HG03196 (cell line): Measurements from ENCODE around the gene ZNF439.
"Not testable (repeated sequence)": the region's sequence is repeated elsewhere in the genome, so short reads cannot be mapped to it uniquely, and the experiment has no call there.

Experiments used
- ATAC-seq: cut with Tn5 transposase; IDR thresholded peaks from one replicate; pipeline ENCODE4 v1.9.1; 2021; ENCODE audit not compliant: unreplicated experiment

Gene ZNF439

GRCh38 chr19:11848594-11849469 lies at the start of gene ZNF439:
Gene ZNF439 (plus strand): TSS chr19:11848726. CDS start chr19:11848868, 142 bp downstream.
- ATAC-seq, result peak; percentile 87

DNA sequence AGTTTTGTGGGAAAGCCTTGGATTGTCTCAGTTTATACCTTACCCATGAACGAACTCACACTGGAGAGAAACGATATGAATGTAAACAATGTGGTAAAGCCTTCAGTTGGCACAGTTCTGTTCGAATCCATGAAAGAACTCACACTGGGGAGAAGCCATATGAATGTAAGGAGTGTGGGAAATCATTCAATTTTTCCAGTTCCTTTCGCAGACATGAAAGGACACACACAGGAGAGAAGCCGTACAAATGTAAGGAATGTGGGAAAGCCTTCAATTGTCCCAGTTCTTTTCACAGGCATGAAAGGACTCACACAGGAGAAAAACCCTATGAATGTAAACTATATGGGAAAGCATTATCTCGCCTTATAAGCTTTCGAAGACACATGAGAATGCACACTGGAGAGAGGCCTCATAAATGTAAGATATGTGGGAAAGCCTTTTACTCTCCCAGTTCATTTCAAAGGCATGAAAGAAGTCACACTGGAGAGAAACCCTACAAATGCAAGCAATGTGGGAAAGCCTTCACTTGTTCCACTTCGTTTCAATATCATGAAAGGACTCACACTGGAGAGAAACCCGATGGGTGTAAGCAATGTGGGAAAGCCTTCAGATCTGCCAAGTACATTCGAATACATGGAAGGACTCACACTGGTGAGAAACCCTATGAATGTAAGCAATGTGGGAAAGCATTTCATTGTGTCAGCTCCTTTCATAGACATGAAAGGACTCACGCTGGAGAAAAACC lies 42.0 kb upstream of the ZNF439 start:
- no peak for ATAC-seq

- no peak for ATAC-seq
Measured at GRCh38 chr19:11807099-11807380, 41.5 kb upstream of the ZNF439 start.

GRCh38 chr19:11813703-11814028 lies 34.9 kb upstream of the ZNF439 start:
- ATAC-seq, result peak; percentile 34

DNA sequence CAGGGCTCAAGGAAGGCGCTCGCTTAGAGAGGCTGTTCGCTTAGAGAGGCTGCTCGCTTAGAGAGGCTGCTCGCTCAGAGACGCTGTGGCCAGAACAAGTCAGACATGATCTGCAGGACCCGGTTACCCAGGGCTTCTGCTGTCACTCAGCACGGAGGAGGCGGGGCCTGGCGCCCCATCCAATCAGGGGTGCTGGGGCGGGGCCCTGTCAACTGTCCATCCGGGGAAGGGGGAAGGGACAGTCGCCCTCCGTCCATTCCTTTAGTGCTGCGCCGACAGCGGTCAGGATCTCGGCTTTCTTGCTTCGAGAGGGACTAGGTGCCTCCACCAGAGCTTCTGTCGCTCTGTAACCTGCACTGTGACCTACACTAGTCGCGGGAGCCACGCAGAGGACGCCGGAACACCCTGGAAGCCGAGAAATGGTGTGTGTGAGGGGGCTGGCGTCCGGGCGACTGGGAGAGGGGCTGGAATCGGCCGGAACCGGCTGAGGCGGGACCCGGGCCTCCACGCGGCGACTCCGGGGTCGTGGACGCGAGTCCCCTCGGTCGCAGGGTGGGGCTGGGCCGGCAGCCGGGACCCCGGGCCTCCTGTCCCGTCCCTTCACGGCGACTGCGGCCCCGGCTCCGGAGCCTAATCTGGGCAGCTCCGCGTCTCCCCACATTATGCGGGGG lies 34.4 kb upstream of the ZNF439 start, which contains the start of gene ZNF440:
Gene ZNF440 (plus strand): TSS at position 245 of the 671 bp plus-strand sequence. CDS start 175 bp downstream, at position 420.
- peak; percentile 96 for ATAC-seq

GRCh38 chr19:11814700-11815035 lies 33.9 kb upstream of the ZNF439 start:
- ATAC-seq, result no peak

- ATAC-seq, result no peak
Measured at GRCh38 chr19:11821474-11822109, 26.9 kb upstream of the ZNF439 start.

GRCh38 chr19:11828957-11829876 lies 19.3 kb upstream of the ZNF439 start:
- ATAC-seq, result not testable (repeated sequence)

DNA sequence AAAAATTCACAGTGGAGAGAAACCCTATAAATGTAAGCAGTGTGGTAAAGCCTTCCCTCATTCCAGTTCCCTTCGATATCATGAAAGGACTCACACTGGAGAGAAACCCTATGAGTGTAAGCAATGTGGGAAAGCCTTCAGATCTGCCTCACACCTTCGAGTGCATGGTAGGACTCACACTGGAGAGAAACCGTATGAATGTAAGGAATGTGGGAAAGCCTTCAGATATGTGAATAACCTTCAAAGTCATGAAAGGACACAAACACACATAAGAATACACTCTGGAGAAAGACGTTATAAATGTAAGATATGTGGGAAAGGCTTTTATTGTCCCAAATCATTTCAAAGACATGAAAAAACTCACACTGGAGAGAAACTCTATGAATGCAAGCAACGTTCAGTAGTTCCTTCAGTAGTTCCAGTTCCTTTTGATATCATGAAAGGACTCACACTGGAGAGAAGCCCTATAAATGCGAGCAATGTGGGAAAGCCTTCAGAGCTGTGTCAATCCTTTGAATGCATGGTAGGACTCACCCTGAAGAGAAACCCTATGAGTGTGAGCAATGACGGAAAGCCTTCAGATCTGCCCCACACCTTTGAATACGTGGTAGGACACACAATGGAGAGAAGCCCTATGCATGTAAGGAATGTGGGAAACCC lies 16.1 kb upstream of the ZNF439 start:
- ATAC-seq, result no peak

DNA sequence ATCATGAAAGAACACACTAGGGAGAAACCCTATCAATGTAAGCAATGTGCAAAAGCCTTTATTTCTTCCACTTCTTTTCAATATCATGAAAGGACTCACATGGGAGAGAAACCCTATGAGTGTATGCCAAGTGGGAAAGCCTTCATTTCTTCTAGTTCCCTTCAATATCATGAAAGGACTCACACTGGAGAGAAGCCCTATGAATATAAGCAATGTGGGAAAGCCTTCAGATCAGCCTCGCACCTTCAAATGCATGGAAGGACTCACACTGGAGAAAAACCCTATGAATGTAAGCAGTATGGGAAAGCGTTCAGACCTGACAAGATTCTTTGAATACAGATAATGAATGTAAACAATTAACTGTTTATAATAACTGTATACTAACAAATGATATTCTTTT lies 15.0 kb upstream of the ZNF439 start:
- ATAC-seq, result no peak

GRCh38 chr19:11835626-11836066 lies 12.9 kb upstream of the ZNF439 start:
- ATAC-seq, result not testable (repeated sequence)

GRCh38 chr19:11843722-11844121 lies 4.8 kb upstream of the ZNF439 start:
- ATAC-seq, result no peak

- not testable (repeated sequence) for ATAC-seq
Measured at GRCh38 chr19:11847615-11848014, 911 bp upstream of the ZNF439 start.

- no peak for ATAC-seq
Measured at GRCh38 chr19:11848200-11848593, 329 bp upstream of the ZNF439 start.

- ATAC-seq, result not testable (repeated sequence)
Measured at GRCh38 chr19:11850289-11850688, 1.8 kb downstream of the ZNF439 start.

DNA sequence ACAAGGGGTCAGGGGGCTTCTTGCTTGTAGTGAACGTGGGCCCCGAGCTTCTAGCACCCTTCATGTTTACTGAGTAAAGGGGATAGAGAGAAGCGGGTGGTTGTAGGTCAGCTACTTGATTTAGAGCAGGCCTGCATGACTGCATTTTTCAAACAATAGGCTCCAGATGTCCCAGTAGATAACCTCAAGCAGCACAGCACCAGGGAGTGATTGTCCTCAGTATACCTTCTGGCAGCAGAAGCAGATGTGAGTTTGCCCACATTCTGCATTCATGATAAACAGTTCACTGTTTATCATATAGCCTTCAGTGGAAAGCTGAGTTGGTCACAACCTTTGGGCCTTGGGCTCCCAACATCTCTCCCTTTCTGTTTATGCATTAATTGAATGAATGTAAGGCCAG lies 4.8 kb downstream of the ZNF439 start:
- no peak for ATAC-seq

- no peak for ATAC-seq
Measured at GRCh38 chr19:11856596-11857250, 8.2 kb downstream of the ZNF439 start.

GRCh38 chr19:11860721-11861120 lies 12.2 kb downstream of the ZNF439 start:
- no peak for ATAC-seq

- no peak for ATAC-seq
Measured at GRCh38 chr19:11861301-11861700, 12.8 kb downstream of the ZNF439 start.
